Measurements from ENCODE around the gene IVD.

DNA sequence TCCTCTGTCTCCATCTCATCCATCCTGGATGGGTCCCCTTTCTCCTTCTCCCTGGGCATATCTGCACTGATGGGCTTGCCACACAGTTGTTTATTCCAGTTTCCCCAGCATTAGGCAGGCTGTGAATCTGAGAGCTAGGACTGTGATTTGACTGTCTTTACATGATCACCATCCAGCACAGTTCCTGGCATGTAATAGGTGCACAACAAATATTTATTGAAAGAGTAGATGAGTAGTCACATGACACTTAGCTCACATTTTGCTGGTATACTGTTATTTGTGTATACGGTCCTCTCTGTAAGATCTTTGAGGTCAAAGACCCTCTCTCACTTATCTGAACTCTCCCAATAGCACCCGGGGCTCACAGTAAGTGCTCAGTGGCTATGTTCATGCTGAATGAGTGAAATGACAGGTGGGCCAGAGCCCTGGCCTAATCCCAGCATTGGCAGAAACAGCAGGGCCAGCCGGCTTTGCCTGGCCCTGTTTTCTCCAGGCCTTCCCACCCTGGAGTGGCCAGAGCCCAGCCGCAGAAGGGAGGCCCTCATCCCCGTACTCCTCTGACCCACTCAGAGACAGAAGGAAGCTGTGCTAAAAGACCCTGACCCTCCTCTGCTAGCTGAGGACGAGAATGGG lies 19.0 kb downstream of the IVD start:
- TF ChIP-seq, protein P1, sequence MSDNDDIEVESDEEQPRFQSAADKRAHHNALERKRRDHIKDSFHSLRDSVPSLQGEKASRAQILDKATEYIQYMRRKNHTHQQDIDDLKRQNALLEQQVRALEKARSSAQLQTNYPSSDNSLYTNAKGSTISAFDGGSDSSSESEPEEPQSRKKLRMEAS (IDR thresholded peaks at IDR 0.05) = no peak
- TF ChIP-seq, protein P2, sequence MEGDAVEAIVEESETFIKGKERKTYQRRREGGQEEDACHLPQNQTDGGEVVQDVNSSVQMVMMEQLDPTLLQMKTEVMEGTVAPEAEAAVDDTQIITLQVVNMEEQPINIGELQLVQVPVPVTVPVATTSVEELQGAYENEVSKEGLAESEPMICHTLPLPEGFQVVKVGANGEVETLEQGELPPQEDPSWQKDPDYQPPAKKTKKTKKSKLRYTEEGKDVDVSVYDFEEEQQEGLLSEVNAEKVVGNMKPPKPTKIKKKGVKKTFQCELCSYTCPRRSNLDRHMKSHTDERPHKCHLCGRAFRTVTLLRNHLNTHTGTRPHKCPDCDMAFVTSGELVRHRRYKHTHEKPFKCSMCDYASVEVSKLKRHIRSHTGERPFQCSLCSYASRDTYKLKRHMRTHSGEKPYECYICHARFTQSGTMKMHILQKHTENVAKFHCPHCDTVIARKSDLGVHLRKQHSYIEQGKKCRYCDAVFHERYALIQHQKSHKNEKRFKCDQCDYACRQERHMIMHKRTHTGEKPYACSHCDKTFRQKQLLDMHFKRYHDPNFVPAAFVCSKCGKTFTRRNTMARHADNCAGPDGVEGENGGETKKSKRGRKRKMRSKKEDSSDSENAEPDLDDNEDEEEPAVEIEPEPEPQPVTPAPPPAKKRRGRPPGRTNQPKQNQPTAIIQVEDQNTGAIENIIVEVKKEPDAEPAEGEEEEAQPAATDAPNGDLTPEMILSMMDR (IDR thresholded peaks at IDR 0.05; ENCODE audit: low read depth, low read length, missing input control) = no peak
- TF ChIP-seq TAF1 (conservative IDR thresholded peaks at IDR 0.05) = no peak
- TF ChIP-seq, protein P3, sequence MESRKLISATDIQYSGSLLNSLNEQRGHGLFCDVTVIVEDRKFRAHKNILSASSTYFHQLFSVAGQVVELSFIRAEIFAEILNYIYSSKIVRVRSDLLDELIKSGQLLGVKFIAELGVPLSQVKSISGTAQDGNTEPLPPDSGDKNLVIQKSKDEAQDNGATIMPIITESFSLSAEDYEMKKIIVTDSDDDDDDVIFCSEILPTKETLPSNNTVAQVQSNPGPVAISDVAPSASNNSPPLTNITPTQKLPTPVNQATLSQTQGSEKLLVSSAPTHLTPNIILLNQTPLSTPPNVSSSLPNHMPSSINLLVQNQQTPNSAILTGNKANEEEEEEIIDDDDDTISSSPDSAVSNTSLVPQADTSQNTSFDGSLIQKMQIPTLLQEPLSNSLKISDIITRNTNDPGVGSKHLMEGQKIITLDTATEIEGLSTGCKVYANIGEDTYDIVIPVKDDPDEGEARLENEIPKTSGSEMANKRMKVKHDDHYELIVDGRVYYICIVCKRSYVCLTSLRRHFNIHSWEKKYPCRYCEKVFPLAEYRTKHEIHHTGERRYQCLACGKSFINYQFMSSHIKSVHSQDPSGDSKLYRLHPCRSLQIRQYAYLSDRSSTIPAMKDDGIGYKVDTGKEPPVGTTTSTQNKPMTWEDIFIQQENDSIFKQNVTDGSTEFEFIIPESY (IDR thresholded peaks at IDR 0.05) = no peak
- no peak for TF ChIP-seq JUND (IDR thresholded peaks at IDR 0.05)
- no peak for TF ChIP-seq GABPA (IDR thresholded peaks at IDR 0.05 in 1 of 2, conservative IDR thresholded peaks at IDR 0.05 in 1 of 2)
- no peak for TF ChIP-seq HNF4G (IDR thresholded peaks at IDR 0.05)
- no peak for TF ChIP-seq YY1 (IDR thresholded peaks at IDR 0.05)
- no peak for TF ChIP-seq NR2F2 (IDR thresholded peaks at IDR 0.05)
- TF ChIP-seq SP1 (IDR thresholded peaks at IDR 0.05) = no peak
- TF ChIP-seq, protein P4, sequence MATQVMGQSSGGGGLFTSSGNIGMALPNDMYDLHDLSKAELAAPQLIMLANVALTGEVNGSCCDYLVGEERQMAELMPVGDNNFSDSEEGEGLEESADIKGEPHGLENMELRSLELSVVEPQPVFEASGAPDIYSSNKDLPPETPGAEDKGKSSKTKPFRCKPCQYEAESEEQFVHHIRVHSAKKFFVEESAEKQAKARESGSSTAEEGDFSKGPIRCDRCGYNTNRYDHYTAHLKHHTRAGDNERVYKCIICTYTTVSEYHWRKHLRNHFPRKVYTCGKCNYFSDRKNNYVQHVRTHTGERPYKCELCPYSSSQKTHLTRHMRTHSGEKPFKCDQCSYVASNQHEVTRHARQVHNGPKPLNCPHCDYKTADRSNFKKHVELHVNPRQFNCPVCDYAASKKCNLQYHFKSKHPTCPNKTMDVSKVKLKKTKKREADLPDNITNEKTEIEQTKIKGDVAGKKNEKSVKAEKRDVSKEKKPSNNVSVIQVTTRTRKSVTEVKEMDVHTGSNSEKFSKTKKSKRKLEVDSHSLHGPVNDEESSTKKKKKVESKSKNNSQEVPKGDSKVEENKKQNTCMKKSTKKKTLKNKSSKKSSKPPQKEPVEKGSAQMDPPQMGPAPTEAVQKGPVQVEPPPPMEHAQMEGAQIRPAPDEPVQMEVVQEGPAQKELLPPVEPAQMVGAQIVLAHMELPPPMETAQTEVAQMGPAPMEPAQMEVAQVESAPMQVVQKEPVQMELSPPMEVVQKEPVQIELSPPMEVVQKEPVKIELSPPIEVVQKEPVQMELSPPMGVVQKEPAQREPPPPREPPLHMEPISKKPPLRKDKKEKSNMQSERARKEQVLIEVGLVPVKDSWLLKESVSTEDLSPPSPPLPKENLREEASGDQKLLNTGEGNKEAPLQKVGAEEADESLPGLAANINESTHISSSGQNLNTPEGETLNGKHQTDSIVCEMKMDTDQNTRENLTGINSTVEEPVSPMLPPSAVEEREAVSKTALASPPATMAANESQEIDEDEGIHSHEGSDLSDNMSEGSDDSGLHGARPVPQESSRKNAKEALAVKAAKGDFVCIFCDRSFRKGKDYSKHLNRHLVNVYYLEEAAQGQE (IDR thresholded peaks at IDR 0.05) = no peak
- no peak for TF ChIP-seq RXRA (IDR thresholded peaks at IDR 0.05)
- TF ChIP-seq RAD21 (IDR thresholded peaks at IDR 0.05) = no peak
- TF ChIP-seq, protein P5, sequence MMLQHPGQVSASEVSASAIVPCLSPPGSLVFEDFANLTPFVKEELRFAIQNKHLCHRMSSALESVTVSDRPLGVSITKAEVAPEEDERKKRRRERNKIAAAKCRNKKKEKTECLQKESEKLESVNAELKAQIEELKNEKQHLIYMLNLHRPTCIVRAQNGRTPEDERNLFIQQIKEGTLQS (IDR thresholded peaks at IDR 0.05) = no peak

All from liver (tissue), 3 donors.